ENCODE results near the gene PI16. TPM values are rescaled to one million over a fixed set of nuclear protein-coding genes. Genes with fewer than 3 reads are reported as not detected.

PI16 gene
- total RNA-seq, 2 experiments from 2014 or later, result 0.37 to 2.0 TPM

DNA sequence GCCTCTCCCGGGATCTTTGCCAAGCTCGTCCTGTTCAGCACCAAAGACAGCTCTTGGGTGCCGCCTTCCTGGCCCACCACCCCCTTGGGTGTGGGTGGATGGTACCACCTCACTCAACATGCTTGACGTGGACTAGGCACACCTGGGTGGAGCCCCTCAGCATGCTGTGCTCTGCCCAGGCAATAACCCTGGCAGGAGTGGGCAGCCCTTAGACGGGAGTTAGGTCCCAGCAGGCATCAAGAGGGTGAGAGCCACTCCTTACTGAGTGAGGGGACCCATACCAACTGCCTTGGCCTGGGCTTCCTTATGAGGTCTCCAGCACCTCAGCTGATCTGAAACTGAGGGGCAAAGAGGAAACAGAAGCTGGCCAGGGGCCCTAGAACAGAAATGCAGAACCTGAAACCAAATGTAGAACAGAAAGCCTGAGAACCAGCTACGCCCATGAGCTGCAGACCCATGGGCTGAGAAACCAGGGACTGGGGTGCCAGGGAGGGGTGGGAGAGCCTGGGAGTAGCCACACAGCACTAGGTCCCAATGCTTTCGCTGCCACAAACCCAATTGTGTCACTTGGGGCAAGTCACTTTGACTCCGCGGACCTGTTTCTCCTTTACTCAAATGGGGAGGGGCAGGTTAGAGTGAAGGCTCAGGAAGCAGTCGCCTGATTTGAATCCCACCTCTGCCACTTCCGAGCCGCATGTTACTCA, 53.0 kb downstream of the PI16 start:
- H3K4me3 Mint-ChIP-seq, result peak overlapping the region; percentile 62
- DNase-seq, result no peak
- H3K27ac Mint-ChIP-seq, result peak overlapping the region; percentile 60

GRCh38 chr6:37008484-37009465, 54.2 kb downstream of the PI16 start:
- CTCF ChIA-PET, result interaction anchor here (11.0 kb wide), 1 partner anchor 11 kb away, joined by 116 read pairs; no protein-coding TSS in a partner anchor
- Mint-ChIP-seq H3K27me3 (no peaks in the 10 kb centered on the region), H3K27ac (no peak overlapping the region), H3K9me3 (ENCODE audit: low read depth) (no peaks in the 10 kb centered on the region), H3K4me3 (no peak overlapping the region), H3K36me3 (peaks cover 7% of the 10 kb centered on the region), H3K4me1 (peaks cover 35% of the 10 kb centered on the region)
- DNase-seq (no peak), ATAC-seq (no peak)

More for the DNA sequence above, 53.0 kb downstream of the PI16 start:
- Mint-ChIP-seq H3K4me1 (peaks cover 35% of the 10 kb centered on the region), H3K9me3 (ENCODE audit: low read depth) (no peaks in the 10 kb centered on the region), H3K36me3 (peaks cover 7% of the 10 kb centered on the region), H3K27me3 (no peaks in the 10 kb centered on the region)
- ATAC-seq, result peak; percentile 13
- CTCF ChIA-PET, result interaction anchor here (1.1 to 11.0 kb wide), 8 partner anchors 12 to 248 kb away, joined by 3 to 116 read pairs (median 4); partner anchors contain the start of gene C6orf89

GRCh38 chr6:37010402-37010892, 55.9 kb downstream of the PI16 start:
- H3K27me3 Mint-ChIP-seq, result no peaks in the 10 kb centered on the region
- DNase-seq, result no peak
- H3K27ac Mint-ChIP-seq, result no peak overlapping the region
- H3K9me3 Mint-ChIP-seq (ENCODE audit: low read depth), result no peaks in the 10 kb centered on the region
- H3K4me1 Mint-ChIP-seq, result peaks cover 32% of the 10 kb centered on the region
- no peak overlapping the region for H3K4me3 Mint-ChIP-seq
- H3K36me3 Mint-ChIP-seq, result peaks cover 7% of the 10 kb centered on the region
- no peak for ATAC-seq
- CTCF ChIA-PET, result interaction anchor here (1.1 to 1.2 kb wide), 2 partner anchors 131 to 161 kb away, joined by 3 to 4 read pairs; no protein-coding TSS in a partner anchor

DNA sequence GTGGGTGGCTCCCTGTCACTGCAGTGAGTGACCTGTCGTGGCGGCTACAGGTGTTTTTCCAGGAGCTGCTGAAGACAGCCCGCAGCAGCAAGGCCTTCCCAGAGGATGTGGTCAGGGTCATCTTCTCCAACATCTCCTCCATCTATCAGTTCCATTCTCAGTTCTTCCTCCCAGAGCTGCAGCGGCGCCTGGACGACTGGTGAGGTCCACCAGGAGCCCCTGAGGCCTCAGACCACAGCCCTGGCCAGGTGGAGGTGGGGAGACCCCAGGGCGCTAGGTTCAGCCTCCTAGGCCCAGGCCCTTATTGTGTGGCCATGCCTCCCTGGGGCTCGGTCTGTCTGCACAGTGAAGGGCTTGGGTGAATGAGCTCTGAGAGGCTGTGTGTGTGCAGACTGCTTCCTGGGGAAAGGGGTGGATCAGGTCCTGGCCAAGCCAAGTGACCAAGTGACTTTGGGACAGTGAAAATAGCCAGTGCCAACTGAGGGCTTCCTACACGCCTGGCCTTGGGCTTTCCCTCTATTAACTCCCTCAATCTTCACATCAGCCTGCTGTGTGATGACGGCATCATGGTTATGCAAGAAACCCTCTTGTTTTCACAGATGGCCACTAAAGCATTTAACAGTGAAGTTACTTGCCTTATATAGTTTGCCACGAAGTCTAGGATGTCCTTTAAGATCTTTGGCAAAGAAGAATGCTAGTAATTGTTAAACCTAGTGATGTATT, 57.3 kb downstream of the PI16 start:
- no peak for DNase-seq
- CTCF ChIA-PET, result interaction anchor here (1.2 kb wide), 1 partner anchor 133 kb away, joined by 4 read pairs; no protein-coding TSS in a partner anchor
- no peak overlapping the region for H3K27ac Mint-ChIP-seq
- peaks cover 18% of the 10 kb centered on the region for H3K4me1 Mint-ChIP-seq
- peaks cover 7% of the 10 kb centered on the region for H3K36me3 Mint-ChIP-seq
- H3K27me3 Mint-ChIP-seq, result no peaks in the 10 kb centered on the region
- no peak overlapping the region for H3K4me3 Mint-ChIP-seq
- no peak for ATAC-seq
- no peaks in the 10 kb centered on the region for H3K9me3 Mint-ChIP-seq (ENCODE audit: low read depth)

DNA sequence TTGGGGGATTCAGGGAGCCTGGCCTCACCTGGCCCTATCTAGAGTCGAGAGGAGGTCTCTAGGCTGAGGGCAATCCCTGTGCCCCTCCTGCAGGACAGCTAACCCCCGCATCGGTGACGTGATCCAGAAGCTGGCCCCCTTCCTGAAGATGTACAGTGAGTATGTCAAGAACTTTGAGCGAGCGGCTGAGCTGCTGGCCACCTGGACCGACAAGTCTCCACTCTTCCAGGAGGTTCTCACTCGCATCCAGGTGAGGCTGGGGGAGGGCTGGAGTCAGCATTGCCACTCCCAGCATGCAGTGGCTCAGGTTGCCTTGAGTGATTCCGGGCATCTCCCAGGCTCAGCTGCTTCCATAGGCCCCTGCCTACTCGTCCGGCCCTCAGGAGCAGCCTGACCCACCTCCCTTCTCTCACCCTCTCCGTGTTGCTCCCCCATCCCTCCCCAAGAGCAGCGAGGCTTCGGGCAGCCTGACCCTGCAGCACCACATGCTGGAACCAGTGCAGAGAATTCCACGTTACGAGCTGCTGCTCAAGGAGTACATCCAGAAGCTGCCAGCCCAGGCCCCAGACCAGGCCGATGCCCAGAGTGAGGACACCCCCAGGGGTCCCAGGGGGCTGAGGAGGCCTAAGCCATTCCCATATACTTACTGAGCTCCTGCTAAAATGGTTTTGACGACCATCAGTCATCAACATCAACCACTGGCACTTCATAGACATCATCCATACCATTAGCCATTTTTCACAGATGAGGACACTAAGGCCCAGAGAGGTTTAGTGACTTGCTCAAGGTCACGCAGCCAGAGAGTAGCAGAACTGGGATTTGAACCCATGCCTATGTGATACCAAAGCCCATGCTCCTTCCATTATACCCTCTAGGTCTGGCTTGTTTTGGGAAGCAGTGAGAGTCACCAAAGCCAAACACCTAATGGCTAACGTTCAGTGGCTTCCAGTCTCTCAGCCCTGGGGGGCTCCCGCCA, 59.3 kb downstream of the PI16 start:
- Mint-ChIP-seq H3K4me1 (peaks cover 14% of the 10 kb centered on the region), H3K36me3 (peaks cover 5% of the 10 kb centered on the region), H3K9me3 (ENCODE audit: low read depth) (no peaks in the 10 kb centered on the region), H3K4me3 (no peak overlapping the region), H3K27ac (no peak overlapping the region), H3K27me3 (no peaks in the 10 kb centered on the region)
- DNase-seq (no peak), ATAC-seq (no peak)
- CTCF ChIA-PET, result no interaction called here

Other genes starting within 250 kb of the PI16 start
- gene CPNE5, start 115.3 kb upstream of the PI16 start, total RNA-seq, result under 1 TPM; 0.79 to 0.94 TPM
- gene PPIL1, start 79.9 kb upstream of the PI16 start, total RNA-seq, result 10 to 100 TPM; 30.8 to 39.9 TPM
- gene C6orf89, start 68.8 kb upstream of the PI16 start, total RNA-seq, result 10 to 100 TPM; 46.4 to 47.7 TPM
- gene MTCH1, start 31.5 kb downstream of the PI16 start, total RNA-seq, result 100 to 1,000 TPM; 125 to 167 TPM
- gene FGD2, start 50.9 kb downstream of the PI16 start, total RNA-seq, result 10 to 100 TPM; 15.6 to 26.3 TPM
- gene PIM1, start 215.4 kb downstream of the PI16 start, total RNA-seq, result 100 to 1,000 TPM; 361 to 464 TPM

All from activated CD8-positive, alpha-beta memory T cell treated with anti-CD3 and anti-CD28 coated beads, Interleukin-2, amount 10 ng/mL, durations not matched to agents 7 days and 5 days (primary cell).